Measurements from ENCODE around the gene CLEC3B. TPM values are rescaled to one million over a fixed set of nuclear protein-coding genes. Genes with fewer than 3 reads are reported as not detected.
A peak's percentile ranks its signal among the peaks of the same experiment; 100 is the strongest.

The CLEC3B gene
- total RNA-seq, 3 donors from 2014 or later, result 18.3 to 479 (median 55.7) TPM

DNA sequence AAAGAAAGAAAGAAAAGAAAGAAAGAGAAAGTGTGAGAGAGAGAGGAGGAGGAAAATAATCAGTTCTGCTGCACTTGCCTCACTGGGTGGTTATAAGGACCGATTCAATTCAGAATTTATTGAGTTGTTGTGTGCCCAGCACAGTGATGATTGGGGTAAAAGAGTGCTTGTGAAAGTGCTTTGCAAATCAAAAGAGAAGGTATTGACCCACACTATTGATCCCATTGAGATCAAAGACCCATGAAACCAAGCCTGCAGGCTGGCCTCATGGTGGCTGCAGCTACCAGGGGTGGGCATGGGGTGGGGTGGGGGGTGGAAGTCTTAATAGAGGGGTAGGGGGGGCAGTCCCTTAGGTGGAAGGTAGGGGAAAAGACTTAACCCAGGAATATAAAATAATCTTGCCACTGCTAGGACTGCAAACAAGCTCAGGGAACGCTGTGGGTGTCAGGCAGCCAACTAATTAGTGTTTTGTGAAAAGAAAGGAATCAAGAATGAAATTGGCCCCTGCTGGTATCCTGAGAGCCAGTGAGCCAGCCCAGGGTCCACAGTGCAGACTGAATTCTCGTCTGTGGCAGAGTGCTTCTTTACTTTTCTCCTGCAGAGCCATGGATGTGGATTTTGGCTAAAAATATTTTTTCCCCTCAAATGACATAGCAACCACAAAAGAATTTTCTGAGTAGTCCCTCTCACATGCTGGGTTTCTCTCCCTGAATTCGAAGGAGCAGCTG is 34.2 kb downstream of the CLEC3B start:
- H3K27ac ChIP-seq, result no peak overlapping the region
- H3K4me1 ChIP-seq, result no peaks in the 10 kb centered on the region

DNA sequence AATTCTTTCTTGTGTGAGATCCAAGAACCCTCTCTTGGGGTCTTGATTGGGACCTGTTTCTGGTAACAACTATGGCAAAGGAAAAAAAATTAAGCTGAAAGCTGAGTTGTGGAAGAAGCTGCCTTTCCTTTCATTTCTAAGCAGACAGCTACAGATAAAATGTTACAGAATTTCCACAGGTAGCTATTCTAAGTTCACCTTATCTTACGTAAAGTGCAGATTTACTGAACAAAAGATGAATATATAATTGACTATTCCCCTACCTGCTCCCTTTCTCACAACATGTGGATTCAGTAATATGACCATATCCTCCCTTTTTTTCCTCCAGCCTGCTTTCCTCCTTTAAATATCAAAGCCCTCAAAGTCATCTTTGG is 36.6 kb downstream of the CLEC3B start:
- no peak for TF ChIP-seq POLR2A (IDR thresholded peaks at IDR 0.05)
- no peaks in the 10 kb centered on the region for H3K27me3 ChIP-seq
- no peaks in the 10 kb centered on the region for H3K36me3 ChIP-seq
- intact Hi-C loops (cut with DNase I; ENCODE audit: low total_unique reads), result loop anchor here (10.0 kb wide), 1 partner anchor 302 kb away; no protein-coding TSS in a partner anchor
- peak overlapping the region in 1 of 2 donors; percentile 38 for H3K27ac ChIP-seq
- H3K9me3 ChIP-seq, result no peaks in the 10 kb centered on the region
- no peak for DNase-seq (ENCODE audit: low spot score in 2 of 2)
- H3K4me3 ChIP-seq, result no peak overlapping the region
- no peaks in the 10 kb centered on the region for H3K4me1 ChIP-seq

More for the DNA sequence above, 34.2 kb downstream of the CLEC3B start:
- TF ChIP-seq, protein P1, sequence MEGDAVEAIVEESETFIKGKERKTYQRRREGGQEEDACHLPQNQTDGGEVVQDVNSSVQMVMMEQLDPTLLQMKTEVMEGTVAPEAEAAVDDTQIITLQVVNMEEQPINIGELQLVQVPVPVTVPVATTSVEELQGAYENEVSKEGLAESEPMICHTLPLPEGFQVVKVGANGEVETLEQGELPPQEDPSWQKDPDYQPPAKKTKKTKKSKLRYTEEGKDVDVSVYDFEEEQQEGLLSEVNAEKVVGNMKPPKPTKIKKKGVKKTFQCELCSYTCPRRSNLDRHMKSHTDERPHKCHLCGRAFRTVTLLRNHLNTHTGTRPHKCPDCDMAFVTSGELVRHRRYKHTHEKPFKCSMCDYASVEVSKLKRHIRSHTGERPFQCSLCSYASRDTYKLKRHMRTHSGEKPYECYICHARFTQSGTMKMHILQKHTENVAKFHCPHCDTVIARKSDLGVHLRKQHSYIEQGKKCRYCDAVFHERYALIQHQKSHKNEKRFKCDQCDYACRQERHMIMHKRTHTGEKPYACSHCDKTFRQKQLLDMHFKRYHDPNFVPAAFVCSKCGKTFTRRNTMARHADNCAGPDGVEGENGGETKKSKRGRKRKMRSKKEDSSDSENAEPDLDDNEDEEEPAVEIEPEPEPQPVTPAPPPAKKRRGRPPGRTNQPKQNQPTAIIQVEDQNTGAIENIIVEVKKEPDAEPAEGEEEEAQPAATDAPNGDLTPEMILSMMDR (IDR thresholded peaks at IDR 0.05), result no peak
- no peak for TF ChIP-seq POLR2A (IDR thresholded peaks at IDR 0.05)
- TF ChIP-seq POLR2AphosphoS5 (IDR thresholded peaks at IDR 0.05), result no peak
- H3K4me3 ChIP-seq, result no peak overlapping the region
- no peaks in the 10 kb centered on the region for H3K9me3 ChIP-seq
- no peaks in the 10 kb centered on the region for H3K36me3 ChIP-seq
- DNase-seq (ENCODE audit: low spot score in 2 of 2), result no peak
- intact Hi-C loops (cut with DNase I; ENCODE audit: low total_unique reads), result loop anchor here (2.0 to 10.0 kb wide), 2 partner anchors 68 to 304 kb away; no protein-coding TSS in a partner anchor
- no peaks in the 10 kb centered on the region for H3K27me3 ChIP-seq

DNA sequence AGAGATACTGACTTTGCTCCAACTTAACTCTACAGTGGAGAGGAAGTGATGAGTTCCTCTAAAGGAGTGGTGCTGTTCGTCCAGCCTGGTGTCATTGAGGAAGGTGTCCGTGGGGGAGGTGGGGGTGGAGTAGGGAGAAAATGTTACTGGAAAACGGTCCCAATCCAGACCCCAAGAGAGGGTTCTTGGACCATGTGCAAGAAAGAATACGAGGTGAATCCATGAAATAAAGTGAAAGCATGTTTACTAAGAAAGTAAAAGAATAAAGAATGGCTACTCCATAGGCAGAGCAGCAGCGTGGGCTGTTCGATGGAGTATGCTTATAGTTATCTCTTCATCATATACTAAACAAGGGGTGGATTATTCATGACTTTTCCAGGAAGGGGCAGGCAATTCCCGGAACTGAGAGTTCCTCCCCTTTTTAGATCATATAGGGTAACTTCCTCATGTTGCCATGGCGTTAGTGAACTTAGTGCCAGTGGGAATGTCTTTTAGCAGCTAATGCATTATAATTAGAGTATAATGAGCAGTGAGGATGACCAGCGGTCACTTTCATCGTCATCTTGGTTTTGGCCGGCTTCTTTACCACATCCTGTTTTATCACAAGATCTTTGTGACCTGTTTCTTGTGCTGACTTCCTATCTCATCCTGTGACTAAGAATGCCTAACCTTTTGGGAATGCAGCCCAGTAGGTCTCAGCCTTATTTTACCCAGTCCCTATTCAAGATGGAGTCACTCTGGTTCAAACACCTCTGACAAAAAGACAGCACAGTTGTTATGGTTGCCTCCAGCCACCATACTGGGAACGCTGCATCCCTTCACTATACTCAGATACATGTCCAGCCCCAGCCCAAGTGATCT is 38.6 kb downstream of the CLEC3B start:
- Histone ChIP-seq H3K4me3 (peak overlapping the region in 1 of 3 donors; percentile 35), H3K27ac (peak overlapping the region in 1 of 2 donors; percentile 75), H3K4me1 (no peaks in the 10 kb centered on the region), H3K36me3 (no peaks in the 10 kb centered on the region), H3K27me3 (no peaks in the 10 kb centered on the region), H3K9me3 (no peaks in the 10 kb centered on the region)
- intact Hi-C loops (cut with DNase I; ENCODE audit: low total_unique reads), result loop anchor here (10.0 kb wide), 1 partner anchor 300 kb away; no protein-coding TSS in a partner anchor
- TF ChIP-seq, protein P1 (IDR thresholded peaks at IDR 0.05), result no peak
- TF ChIP-seq POLR2A (IDR thresholded peaks at IDR 0.05), result no peak
- no peak for TF ChIP-seq POLR2AphosphoS5 (IDR thresholded peaks at IDR 0.05)
- DNase-seq (ENCODE audit: low spot score in 2 of 2), result no peak

DNA sequence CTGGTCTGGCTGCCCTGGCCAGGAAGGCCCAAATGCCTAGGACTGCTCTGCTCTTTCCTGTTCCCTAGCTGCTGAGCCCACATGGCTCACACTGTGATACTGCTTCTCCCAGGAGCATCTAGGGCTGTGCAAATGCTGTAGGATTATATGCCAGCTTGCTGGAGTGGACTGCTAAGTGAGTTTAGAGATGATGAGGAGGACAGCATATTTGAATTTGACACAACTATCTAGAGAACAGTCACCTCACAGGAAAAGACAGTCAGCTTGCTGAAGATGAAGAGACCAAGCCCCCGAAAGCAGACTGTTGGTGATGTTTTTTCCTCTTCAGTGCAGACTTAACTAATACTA is 39.2 kb downstream of the CLEC3B start:
- DNase-seq (ENCODE audit: low spot score in 2 of 2), result no peak
- Histone ChIP-seq H3K27ac (peak overlapping the region in 1 of 2 donors; percentile 75), H3K9me3 (no peaks in the 10 kb centered on the region), H3K27me3 (no peaks in the 10 kb centered on the region), H3K4me1 (no peaks in the 10 kb centered on the region), H3K36me3 (no peaks in the 10 kb centered on the region), H3K4me3 (no peak overlapping the region)
- no peak for TF ChIP-seq POLR2A (IDR thresholded peaks at IDR 0.05)
- intact Hi-C loops (cut with DNase I; ENCODE audit: low total_unique reads), result loop anchor here (10.0 kb wide), 1 partner anchor 299 kb away; no protein-coding TSS in a partner anchor

DNA sequence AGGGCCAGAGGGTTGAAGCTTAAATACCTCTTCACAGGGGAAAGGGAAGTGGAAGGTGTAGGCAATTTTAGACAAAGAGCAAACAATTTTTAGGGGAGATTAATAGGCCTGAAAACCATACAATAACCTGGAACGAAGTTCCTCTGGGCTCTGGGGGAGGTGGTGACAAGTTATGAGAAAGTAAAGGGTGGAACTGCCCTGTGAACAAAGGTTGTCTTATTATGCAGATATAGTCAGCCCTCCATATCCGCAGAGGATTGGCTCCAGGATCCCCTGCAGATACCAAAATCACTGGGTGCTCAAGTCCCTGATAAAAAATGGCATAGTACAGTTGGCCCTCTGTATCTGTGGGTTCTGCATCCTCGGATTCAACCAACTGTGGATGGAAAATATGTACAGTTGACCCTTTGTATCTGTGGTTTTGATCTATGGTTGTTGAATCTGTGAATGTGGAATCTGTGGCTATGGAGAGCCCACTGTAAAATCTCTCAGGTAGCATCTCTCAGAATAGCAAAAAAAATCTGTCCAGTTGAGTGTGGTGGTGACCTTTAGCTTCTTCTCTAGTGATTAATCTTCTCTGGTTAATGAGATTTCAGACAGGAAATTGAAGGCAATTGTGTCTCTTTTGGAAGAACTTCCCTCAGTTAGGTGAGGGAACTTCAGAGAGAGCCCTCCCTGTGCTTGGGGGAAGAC is 40.2 kb downstream of the CLEC3B start:
- Histone ChIP-seq H3K27ac (no peak overlapping the region), H3K27me3 (no peaks in the 10 kb centered on the region), H3K9me3 (no peaks in the 10 kb centered on the region), H3K36me3 (no peaks in the 10 kb centered on the region), H3K4me3 (no peak overlapping the region), H3K4me1 (no peaks in the 10 kb centered on the region)
- intact Hi-C loops (cut with DNase I; ENCODE audit: low total_unique reads), result loop anchor here (10.0 kb wide), 1 partner anchor 299 kb away; no protein-coding TSS in a partner anchor
- TF ChIP-seq, protein P1 (IDR thresholded peaks at IDR 0.05), result no peak
- TF ChIP-seq POLR2AphosphoS5 (IDR thresholded peaks at IDR 0.05) (no peak), POLR2A (IDR thresholded peaks at IDR 0.05) (no peak)
- DNase-seq (ENCODE audit: low spot score in 2 of 2), result no peak

Measured in breast epithelium (tissue), 4 donors.